ENCODE measurements around the gene ZNF81. TPM values are rescaled to one million over a fixed set of nuclear protein-coding genes. Genes with fewer than 3 reads are reported as not detected.

ZNF81 gene
- total and polyA plus RNA-seq, 2 donors (not counting 1 experiment from before 2014, with no cell fraction given), result 3.5 to 5.4 TPM

DNA sequence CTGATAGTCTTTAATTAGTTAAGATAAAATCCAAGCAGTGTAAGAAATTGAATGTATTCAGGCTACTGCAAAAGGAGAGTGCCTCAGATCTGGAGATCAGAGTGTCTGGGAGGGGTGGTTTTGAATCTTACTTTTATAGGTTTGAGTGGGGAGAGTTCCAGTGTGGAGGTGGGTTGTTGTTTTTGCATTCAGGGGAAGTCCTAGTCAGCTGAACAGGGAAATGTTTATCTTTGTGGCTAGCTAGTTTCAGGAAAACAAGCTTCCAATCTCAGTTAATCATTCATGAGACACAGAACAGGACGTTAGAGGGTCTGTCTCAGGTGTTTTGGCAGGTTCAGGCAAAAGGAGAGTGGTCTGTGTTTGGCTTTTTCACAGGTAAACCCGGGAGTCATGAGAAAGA is 26.0 kb downstream of the ZNF81 start:
- TF ChIP-seq EZH2 (IDR thresholded peaks at IDR 0.05; ENCODE audit: low read length, missing control alignments), result no peak
- TF ChIP-seq, protein P1, sequence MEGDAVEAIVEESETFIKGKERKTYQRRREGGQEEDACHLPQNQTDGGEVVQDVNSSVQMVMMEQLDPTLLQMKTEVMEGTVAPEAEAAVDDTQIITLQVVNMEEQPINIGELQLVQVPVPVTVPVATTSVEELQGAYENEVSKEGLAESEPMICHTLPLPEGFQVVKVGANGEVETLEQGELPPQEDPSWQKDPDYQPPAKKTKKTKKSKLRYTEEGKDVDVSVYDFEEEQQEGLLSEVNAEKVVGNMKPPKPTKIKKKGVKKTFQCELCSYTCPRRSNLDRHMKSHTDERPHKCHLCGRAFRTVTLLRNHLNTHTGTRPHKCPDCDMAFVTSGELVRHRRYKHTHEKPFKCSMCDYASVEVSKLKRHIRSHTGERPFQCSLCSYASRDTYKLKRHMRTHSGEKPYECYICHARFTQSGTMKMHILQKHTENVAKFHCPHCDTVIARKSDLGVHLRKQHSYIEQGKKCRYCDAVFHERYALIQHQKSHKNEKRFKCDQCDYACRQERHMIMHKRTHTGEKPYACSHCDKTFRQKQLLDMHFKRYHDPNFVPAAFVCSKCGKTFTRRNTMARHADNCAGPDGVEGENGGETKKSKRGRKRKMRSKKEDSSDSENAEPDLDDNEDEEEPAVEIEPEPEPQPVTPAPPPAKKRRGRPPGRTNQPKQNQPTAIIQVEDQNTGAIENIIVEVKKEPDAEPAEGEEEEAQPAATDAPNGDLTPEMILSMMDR (conservative IDR thresholded peaks at IDR 0.05 in 1 of 2, IDR thresholded peaks at IDR 0.05 in 1 of 2; ENCODE audit: low read depth in 1 of 2, low read length in 2 of 2), result no peak

DNA sequence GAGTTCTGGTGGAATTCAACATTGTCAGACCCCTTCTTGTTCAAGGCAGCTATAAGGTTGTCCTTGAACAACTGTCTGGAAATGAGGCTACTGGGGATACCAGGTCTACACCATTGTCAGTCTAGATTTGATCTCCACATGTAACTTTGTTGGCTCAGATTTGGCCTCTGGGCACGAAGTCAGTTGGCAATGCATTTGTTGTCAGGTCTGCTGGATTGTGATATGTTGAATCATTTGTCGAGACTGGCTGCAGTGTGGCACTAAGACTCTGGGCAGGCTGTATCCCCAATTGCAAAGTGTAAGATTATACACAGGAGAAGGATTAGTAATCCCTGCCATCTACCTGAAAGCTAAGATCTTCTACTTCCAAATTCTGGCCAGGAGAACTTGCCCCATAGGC is 26.5 kb downstream of the ZNF81 start:
- TF ChIP-seq EZH2 (IDR thresholded peaks at IDR 0.05; ENCODE audit: low read length, missing control alignments), result no peak
- TF ChIP-seq, protein P1 (conservative IDR thresholded peaks at IDR 0.05 in 1 of 2, IDR thresholded peaks at IDR 0.05 in 1 of 2; ENCODE audit: low read depth in 1 of 2, low read length in 2 of 2), result no peak
- no peaks in the 10 kb centered on the region for H4K20me1 ChIP-seq (ENCODE audit: control insufficient read depth, extremely low read depth, insufficient read depth, low read length)
- no peak overlapping the region for H2AFZ ChIP-seq (ENCODE audit: low read length)
- no peak overlapping the region for H3K27ac ChIP-seq (ENCODE audit: insufficient read depth, low read length)
- no peaks in the 10 kb centered on the region for H3K27me3 ChIP-seq (ENCODE audit: control insufficient read depth, insufficient read depth, low read length)
- no peaks in the 10 kb centered on the region for H3K9me3 ChIP-seq (ENCODE audit: control insufficient read depth, insufficient read depth, low read depth, low read length)
- H3K4me2 ChIP-seq (ENCODE audit: extremely low read depth, insufficient read depth, low read length), result no peak overlapping the region
- H3K4me3 ChIP-seq (replicated peaks in 1 of 4; ENCODE audit: control extremely low read depth in 1 of 4, insufficient read depth in 1 of 4, low read depth in 3 of 4, low read length in 4 of 4), result no peak overlapping the region
- H3K79me2 ChIP-seq (ENCODE audit: control insufficient read depth, insufficient read depth, low read length), result no peaks in the 10 kb centered on the region
- no peaks in the 10 kb centered on the region for H3K36me3 ChIP-seq (ENCODE audit: control insufficient read depth, insufficient read depth, low read length)
- no peaks in the 10 kb centered on the region for H3K4me1 ChIP-seq (ENCODE audit: control insufficient read depth, extremely low read depth, insufficient read depth, low read length)
- DNase-seq (ENCODE audit: low read depth in 2 of 2), result no peak
- no peak overlapping the region for H3K9ac ChIP-seq (ENCODE audit: insufficient read depth, low read length)

More for the DNA sequence above, 26.0 kb downstream of the ZNF81 start:
- no peaks in the 10 kb centered on the region for H3K36me3 ChIP-seq (ENCODE audit: control insufficient read depth, insufficient read depth, low read length)
- H3K4me2 ChIP-seq (ENCODE audit: extremely low read depth, insufficient read depth, low read length), result no peak overlapping the region
- no peak overlapping the region for H2AFZ ChIP-seq (ENCODE audit: low read length)
- no peak for DNase-seq (ENCODE audit: low read depth in 2 of 2)
- H3K9me3 ChIP-seq (ENCODE audit: control insufficient read depth, insufficient read depth, low read depth, low read length), result no peaks in the 10 kb centered on the region
- H3K4me3 ChIP-seq (replicated peaks in 1 of 4; ENCODE audit: control extremely low read depth in 1 of 4, insufficient read depth in 1 of 4, low read depth in 3 of 4, low read length in 4 of 4), result no peak overlapping the region
- no peaks in the 10 kb centered on the region for H3K79me2 ChIP-seq (ENCODE audit: control insufficient read depth, insufficient read depth, low read length)
- H3K27ac ChIP-seq (ENCODE audit: insufficient read depth, low read length), result no peak overlapping the region
- H4K20me1 ChIP-seq (ENCODE audit: control insufficient read depth, extremely low read depth, insufficient read depth, low read length), result no peaks in the 10 kb centered on the region
- no peaks in the 10 kb centered on the region for H3K27me3 ChIP-seq (ENCODE audit: control insufficient read depth, insufficient read depth, low read length)
- no peak overlapping the region for H3K9ac ChIP-seq (ENCODE audit: insufficient read depth, low read length)
- H3K4me1 ChIP-seq (ENCODE audit: control insufficient read depth, extremely low read depth, insufficient read depth, low read length), result no peaks in the 10 kb centered on the region

DNA sequence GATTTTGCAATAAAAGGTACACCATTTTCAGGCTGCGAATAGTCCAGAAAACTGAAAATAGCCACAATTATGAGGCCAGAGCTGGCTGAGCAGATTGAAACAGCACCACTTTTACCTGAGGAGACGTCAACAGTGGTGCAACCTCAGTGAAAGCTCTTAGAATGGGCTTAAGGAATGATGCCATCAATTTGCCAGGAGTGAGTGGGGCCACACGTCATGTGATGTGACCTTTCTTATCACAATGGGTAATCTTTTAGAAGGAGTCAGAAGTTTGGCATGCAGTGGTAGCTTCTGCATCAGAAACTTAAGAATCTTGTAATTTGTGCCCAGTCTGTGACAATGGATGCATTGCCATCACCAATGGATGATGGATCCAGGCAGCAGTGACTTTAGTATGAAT is 27.6 kb downstream of the ZNF81 start:
- TF ChIP-seq, protein P1 (conservative IDR thresholded peaks at IDR 0.05 in 1 of 2, IDR thresholded peaks at IDR 0.05 in 1 of 2; ENCODE audit: low read depth in 1 of 2, low read length in 2 of 2), result no peak
- TF ChIP-seq EZH2 (IDR thresholded peaks at IDR 0.05; ENCODE audit: low read length, missing control alignments), result no peak
- no peak overlapping the region for H3K9ac ChIP-seq (ENCODE audit: insufficient read depth, low read length)
- H3K27me3 ChIP-seq (ENCODE audit: control insufficient read depth, insufficient read depth, low read length), result no peaks in the 10 kb centered on the region
- H3K4me2 ChIP-seq (ENCODE audit: extremely low read depth, insufficient read depth, low read length), result no peak overlapping the region
- no peak overlapping the region for H3K4me3 ChIP-seq (replicated peaks in 1 of 4; ENCODE audit: control extremely low read depth in 1 of 4, insufficient read depth in 1 of 4, low read depth in 3 of 4, low read length in 4 of 4)
- no peaks in the 10 kb centered on the region for H3K4me1 ChIP-seq (ENCODE audit: control insufficient read depth, extremely low read depth, insufficient read depth, low read length)
- no peaks in the 10 kb centered on the region for H3K36me3 ChIP-seq (ENCODE audit: control insufficient read depth, insufficient read depth, low read length)
- no peak overlapping the region for H2AFZ ChIP-seq (ENCODE audit: low read length)
- DNase-seq (ENCODE audit: low read depth in 2 of 2), result no peak
- no peaks in the 10 kb centered on the region for H3K9me3 ChIP-seq (ENCODE audit: control insufficient read depth, insufficient read depth, low read depth, low read length)
- H4K20me1 ChIP-seq (ENCODE audit: control insufficient read depth, extremely low read depth, insufficient read depth, low read length), result no peaks in the 10 kb centered on the region
- H3K79me2 ChIP-seq (ENCODE audit: control insufficient read depth, insufficient read depth, low read length), result no peaks in the 10 kb centered on the region
- no peak overlapping the region for H3K27ac ChIP-seq (ENCODE audit: insufficient read depth, low read length)

Measured in fibroblast of lung (primary cell).